Skeletal muscle tissue (tissue), 4 donors: ENCODE measurements around the gene FAM236D. TPM values are rescaled to one million over a fixed set of nuclear protein-coding genes. Genes with fewer than 3 reads are reported as not detected.
"Not testable (repeated sequence)": the region's sequence is repeated elsewhere in the genome, so short reads cannot be mapped to it uniquely, and the experiment has no call there.

Experiments used
- H3K27ac ChIP-seq: one replicate; pipeline ENCODE4 v1.7.0; 2013; ENCODE audit warnings: mild to moderate bottlenecking, low read depth, low read length, inconsistent platforms
- H3K27me3 ChIP-seq, 3 donors: one replicate each; pipeline ENCODE4 v1.7.0; 2013; ENCODE audit warnings: low read length in 3 of 3; ENCODE audit not compliant: control insufficient read depth in 3 of 3, insufficient read depth in 3 of 3
- H3K36me3 ChIP-seq, 3 donors: one replicate each; pipeline ENCODE4 v1.7.0; 2013; ENCODE audit warnings: low read length in 3 of 3; ENCODE audit not compliant: control insufficient read depth in 3 of 3, insufficient read depth in 3 of 3
- H3K4me1 ChIP-seq, 3 donors: one replicate each; pipeline ENCODE4 v1.7.0; 2013; ENCODE audit warnings: low read length in 3 of 3, mild to moderate bottlenecking in 3 of 3; ENCODE audit not compliant: control insufficient read depth in 3 of 3, insufficient read depth in 3 of 3
- H3K4me3 ChIP-seq, 3 donors: one replicate each; pipeline ENCODE4 v1.7.0; 2013; ENCODE audit warnings: low read length in 3 of 3
- H3K9ac ChIP-seq, 3 donors: one replicate each; pipeline ENCODE4 v1.7.0; 2013; ENCODE audit warnings: low read length in 3 of 3, mild to moderate bottlenecking in 3 of 3, moderate library complexity in 2 of 3, low read depth in 1 of 3
- H3K9me3 ChIP-seq, 3 donors: one replicate each; pipeline ENCODE4 v1.7.0; 2013; ENCODE audit warnings: low read length in 3 of 3; ENCODE audit not compliant: control insufficient read depth in 3 of 3
- total RNA-seq: library from RNA; depleted of rRNA; stranded (reverse); fragments of >200 nt; gene quantifications from one replicate; pipeline ENCODE4 v1.2.3, GENCODE V29; 2014
- donor health status: Osteomylitis.

The FAM236D gene
- total RNA-seq: not detected

DNA sequence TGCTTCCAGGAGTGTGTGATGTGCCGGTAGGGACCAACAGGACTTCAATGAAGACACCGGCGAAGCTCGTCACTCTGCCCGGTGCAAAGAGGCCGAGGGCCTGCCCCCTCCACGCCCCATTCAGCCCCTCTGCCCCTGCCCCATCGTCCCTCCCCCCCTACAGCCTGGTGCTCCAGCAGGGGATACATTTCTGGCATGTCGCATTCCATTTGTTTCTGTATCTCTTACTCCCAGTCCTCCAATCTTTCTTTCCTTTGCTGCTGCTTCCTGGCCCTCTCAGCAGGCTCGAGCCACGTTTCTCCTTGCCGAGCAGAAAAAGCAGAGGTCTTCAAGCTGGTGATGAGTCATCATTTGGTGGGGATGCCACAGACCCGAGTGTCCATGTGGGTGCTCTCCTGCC, at the start of gene FAM236D:
Gene FAM236D (minus strand): TSS at position 101 of the 400 bp plus-strand sequence. CDS start 100 bp downstream, at position 1.
- H3K9ac ChIP-seq, H3K4me1 ChIP-seq, H3K27ac ChIP-seq, H3K9me3 ChIP-seq, H3K4me3 ChIP-seq, H3K36me3 ChIP-seq, H3K27me3 ChIP-seq: not testable (repeated sequence)

DNA sequence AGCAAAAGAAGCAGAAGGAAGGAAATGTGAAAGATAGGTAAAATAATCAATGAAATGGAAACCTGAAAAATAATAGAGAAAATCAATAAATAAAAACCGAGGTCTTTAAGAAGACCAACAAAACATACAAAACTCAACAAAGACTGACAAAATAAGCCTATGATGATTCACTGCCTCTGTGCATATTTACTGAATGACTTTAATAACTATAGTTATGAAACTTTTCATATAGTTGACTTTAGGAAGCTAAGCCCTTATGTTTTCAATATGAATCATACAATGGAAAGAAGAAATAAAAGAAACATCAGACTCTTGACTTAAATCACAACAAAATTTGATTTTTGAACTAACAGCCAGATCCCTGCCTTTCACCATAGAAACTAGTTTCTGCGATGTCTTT, 29.5 kb upstream of the FAM236D start:
- H3K9me3 ChIP-seq, H3K4me3 ChIP-seq, H3K27ac ChIP-seq, H3K4me1 ChIP-seq, H3K27me3 ChIP-seq, H3K36me3 ChIP-seq, H3K9ac ChIP-seq: not testable (repeated sequence)

DNA sequence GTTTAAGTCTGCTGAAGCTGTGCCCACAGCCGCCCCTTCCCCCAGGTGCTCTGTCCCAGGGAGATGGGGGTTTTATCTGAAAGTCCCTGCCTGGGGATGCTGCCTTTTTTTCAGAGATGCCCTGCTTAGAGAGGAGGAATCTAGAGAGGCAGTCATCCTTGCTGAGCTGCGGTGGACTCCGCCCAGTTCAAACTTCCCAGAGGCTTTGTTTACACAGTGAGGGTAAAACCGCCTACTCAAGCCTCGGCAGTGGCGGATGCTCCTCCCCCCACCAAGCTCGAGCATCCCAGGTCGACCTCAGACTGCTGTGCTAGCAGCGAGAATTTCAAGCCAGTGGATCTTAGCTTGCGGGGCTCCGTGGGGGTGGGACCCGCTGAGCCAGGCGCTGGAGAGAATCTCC, 22.7 kb upstream of the FAM236D start:
- not testable (repeated sequence) for H3K36me3 ChIP-seq, H3K27me3 ChIP-seq, H3K9me3 ChIP-seq, H3K4me1 ChIP-seq, H3K27ac ChIP-seq, H3K4me3 ChIP-seq, H3K9ac ChIP-seq

DNA sequence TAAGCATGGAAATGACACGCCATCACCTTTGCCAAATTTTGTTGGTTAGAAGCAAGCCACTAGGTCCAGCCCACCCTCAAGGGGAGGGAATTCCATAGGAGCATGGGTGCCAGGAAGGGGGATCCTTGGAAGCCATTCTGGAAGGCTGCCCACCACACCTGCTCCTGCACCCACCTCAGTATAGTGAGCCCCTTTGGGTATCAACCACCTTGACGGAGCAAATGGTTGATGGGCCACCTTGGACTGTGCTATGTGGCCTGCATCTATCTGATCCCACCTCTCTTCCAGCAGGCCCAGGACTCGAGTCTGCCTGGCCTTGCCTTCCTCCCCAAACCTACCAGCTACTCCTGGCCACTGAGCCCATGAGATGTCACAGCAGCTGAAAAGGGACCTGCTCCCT, 17.6 kb downstream of the FAM236D start:
- not testable (repeated sequence) for H3K4me3 ChIP-seq, H3K9me3 ChIP-seq, H3K27me3 ChIP-seq, H3K9ac ChIP-seq, H3K36me3 ChIP-seq, H3K4me1 ChIP-seq, H3K27ac ChIP-seq

DNA sequence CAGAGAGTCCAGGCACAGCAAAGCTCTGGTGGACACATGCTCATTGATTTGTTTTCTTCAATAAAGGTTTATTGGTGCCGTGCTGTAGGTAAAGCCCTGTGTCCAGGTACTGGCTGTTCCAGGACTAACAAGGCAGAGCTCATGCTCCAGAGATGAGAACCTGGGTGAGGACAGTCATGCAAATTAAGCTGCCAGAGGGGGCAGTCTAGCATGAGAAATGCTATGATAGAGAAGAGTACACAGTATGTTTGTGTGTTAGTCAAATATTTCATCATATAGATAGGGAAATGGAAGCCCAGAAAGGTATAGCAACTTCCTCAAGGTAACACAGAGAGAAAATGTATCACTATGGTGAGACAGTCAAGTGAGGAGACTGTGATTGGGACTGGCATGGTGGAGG, 19.9 kb downstream of the FAM236D start:
- H3K4me1 ChIP-seq, H3K9ac ChIP-seq, H3K27ac ChIP-seq, H3K36me3 ChIP-seq, H3K27me3 ChIP-seq, H3K9me3 ChIP-seq, H3K4me3 ChIP-seq: not testable (repeated sequence)

DNA sequence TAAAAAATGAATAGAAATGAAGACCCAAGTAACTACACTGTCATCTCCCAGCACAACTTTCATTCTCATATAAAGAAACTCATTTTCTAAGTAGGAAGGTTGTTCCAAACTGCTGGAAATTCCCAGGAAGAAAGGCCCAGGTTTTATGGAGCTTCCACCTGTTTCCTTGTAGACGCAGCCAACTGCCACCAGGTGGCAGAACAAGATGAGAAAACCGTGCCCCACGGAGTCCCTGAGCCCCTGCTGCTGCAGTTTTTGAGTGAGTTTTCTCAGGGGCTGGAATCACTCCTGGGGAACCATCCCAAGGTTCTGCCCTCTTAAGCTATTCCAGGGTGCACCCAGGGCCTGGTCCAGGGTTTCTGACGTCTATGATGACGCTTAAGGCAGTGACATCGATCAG, 24.0 kb downstream of the FAM236D start:
- not testable (repeated sequence) for H3K4me3 ChIP-seq, H3K36me3 ChIP-seq, H3K9me3 ChIP-seq, H3K27me3 ChIP-seq, H3K27ac ChIP-seq, H3K9ac ChIP-seq, H3K4me1 ChIP-seq

DNA sequence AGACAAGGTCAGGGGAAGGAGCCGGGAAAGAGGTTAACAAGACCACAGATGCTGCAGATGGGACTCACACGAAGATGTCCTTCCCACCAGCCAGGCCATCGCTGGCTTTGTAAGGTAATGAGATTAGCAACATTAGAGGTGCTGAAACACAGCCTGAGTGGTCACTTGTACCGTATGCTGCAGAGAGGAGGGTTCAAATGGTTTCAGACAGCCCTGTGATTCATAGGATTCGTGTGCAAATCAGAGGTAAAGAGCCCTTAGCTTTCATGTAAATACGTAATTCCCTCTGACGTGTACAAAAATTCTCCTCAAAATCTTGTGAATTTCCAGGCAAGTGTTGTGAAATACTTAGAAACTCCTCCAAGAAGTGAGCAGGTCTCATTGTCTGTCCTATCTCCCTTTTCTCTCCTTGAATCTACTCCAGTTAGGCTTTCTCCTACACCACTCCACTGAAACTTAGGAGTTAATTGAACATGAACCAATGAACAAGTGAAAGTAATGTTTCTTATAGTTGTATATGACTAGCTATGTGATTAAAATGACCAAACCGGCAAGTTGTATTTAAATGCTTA, 24.6 kb downstream of the FAM236D start:
- H3K9me3 ChIP-seq, H3K36me3 ChIP-seq, H3K4me1 ChIP-seq, H3K27me3 ChIP-seq, H3K4me3 ChIP-seq, H3K9ac ChIP-seq, H3K27ac ChIP-seq: not testable (repeated sequence)

DNA sequence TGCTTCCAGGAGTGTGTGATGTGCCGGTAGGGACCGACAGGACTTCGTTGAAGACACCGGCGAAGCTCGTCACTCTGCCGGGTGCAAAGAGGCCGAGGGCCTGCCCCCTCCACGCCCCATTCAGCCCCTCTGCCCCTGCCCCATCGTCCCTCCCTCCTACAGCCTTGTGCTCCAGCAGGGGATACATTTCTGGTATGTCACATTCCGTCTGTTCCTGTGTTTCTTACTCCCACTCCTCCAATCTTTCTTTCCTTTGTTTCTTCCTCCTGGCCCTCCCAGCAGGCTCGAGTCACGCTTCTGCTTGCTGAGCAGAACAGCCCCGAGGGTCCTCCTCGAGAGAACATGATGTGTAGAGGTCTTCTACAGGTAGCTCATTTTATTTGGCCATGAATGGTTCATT, 25.4 kb downstream of the FAM236D start, which contains the start of gene FAM236B:
Gene FAM236B (minus strand): TSS at position 101 of the 400 bp plus-strand sequence. CDS start 100 bp downstream, at position 1.
- not testable (repeated sequence) for H3K36me3 ChIP-seq, H3K9ac ChIP-seq, H3K27ac ChIP-seq, H3K27me3 ChIP-seq, H3K4me3 ChIP-seq, H3K4me1 ChIP-seq, H3K9me3 ChIP-seq

DNA sequence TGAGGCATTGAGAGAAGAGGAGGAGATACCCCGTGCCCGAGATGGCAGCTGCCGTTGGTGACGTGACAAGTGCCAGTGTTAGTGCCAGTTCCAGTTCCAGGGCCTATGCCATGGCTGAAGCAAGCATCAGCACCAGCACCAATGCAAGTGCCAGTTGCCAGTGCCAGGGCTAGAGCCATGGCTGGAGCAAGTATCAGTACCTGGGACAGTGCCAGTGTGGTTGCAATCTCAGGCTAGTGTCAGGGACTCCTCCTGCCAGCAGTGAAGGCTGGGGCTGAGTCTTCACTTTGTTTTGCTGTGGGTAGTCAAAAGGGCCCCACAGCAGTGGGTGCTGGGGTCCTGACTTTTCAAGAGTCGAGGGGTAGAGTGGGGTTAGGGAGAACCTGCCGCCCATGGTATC, 29.9 kb downstream of the FAM236D start:
- H3K9me3 ChIP-seq, H3K27me3 ChIP-seq, H3K4me3 ChIP-seq, H3K36me3 ChIP-seq, H3K27ac ChIP-seq, H3K4me1 ChIP-seq, H3K9ac ChIP-seq: not testable (repeated sequence)

DNA sequence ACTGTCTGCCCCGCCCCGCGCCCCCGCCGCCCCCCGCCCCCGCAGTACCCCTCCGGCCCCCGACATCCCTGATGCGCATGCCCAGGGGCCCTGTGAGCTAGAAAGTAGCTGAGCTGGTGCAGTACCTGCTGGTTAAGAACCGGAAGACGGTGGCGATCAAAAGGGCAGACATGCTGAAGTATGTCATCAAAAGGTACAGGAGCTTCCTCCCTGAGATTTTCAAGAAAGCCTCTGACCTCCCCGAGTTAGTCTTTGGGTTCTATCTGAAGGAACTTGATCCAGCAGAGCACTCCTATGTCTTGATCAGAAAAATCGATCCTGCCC, 30.6 kb downstream of the FAM236D start:
- H3K36me3 ChIP-seq, H3K27me3 ChIP-seq, H3K9me3 ChIP-seq, H3K9ac ChIP-seq, H3K4me1 ChIP-seq, H3K4me3 ChIP-seq, H3K27ac ChIP-seq: not testable (repeated sequence)
